SK-N-SH (cell line): ENCODE measurements around the gene KCNJ10. TPM values are rescaled to one million over a fixed set of nuclear protein-coding genes. Genes with fewer than 3 reads are reported as not detected.

Experiments used
- CTCF ChIA-PET: fragments of 300-600, 350-600 bp; formaldehyde crosslinking; extraction: SDS; loops from one replicate; lab custom pipeline; 2021; lab: Yijun Ruan, JAX
- POLR2A ChIA-PET: fragments of 350-600 bp; sonication (Branson Sonifier 250); formaldehyde crosslinking; extraction: SDS; loops from one replicate; lab custom pipeline; 2020; ENCODE audit warnings: antibody characterized with exemption, inconsistent platforms; lab: Yijun Ruan, JAX
- DNase-seq: peaks from one replicate; pipeline ENCODE4 v3.0.0; 2012
- H2AFZ ChIP-seq: fragments of 200-600 bp; sonication (generic); 2 replicates; pipeline ENCODE4 v1.8.1; 2016; ENCODE audit warnings: antibody characterized with exemption, mild to moderate bottlenecking, low read depth
- H3F3A ChIP-seq: fragments of 200-600 bp; sonication (generic); replicated peaks from 2 replicates; pipeline ENCODE3; 2016; ENCODE audit warnings: antibody characterized with exemption, mild to moderate bottlenecking; ENCODE audit not compliant: insufficient read depth
- H3K27ac ChIP-seq, 2 experiments: fragments of 200-500 bp in 1 of 2; fragments of 200-600 bp in 1 of 2; sonication (Bioruptor generic) in 1 of 2; sonication (generic), shearing (Covaris generic) in 1 of 2; 2 replicates each; pipeline versions ENCODE4 v1.5.1 to v1.6.1; 2014 to 2016; ENCODE audit warnings: low read depth in 2 of 2, inconsistent platforms in 1 of 2, low read length in 1 of 2, mild to moderate bottlenecking in 1 of 2, mixed read lengths in 1 of 2
- H3K27me3 ChIP-seq: fragments of 200-600 bp; sonication (generic), shearing (Covaris generic); 2 replicates; pipeline ENCODE4 v1.6.1; 2016; ENCODE audit warnings: mixed run types; ENCODE audit not compliant: insufficient read depth
- H3K36me3 ChIP-seq, 2 experiments: fragments of 200-500 bp in 1 of 2; fragments of 200-600 bp in 1 of 2; sonication (Bioruptor generic) in 1 of 2; sonication (generic) in 1 of 2; replicated peaks in 1 of 2; 2 replicates each; pipeline versions ENCODE3 to v1.5.1; 2014 to 2016; ENCODE audit warnings: low read length in 1 of 2, mild to moderate bottlenecking in 1 of 2; ENCODE audit not compliant: insufficient read depth in 2 of 2, control insufficient read depth in 1 of 2
- H3K4me1 ChIP-seq, 2 experiments: fragments of 200-500 bp in 1 of 2; fragments of 200-600 bp in 1 of 2; sonication (Bioruptor generic) in 1 of 2; sonication (generic), shearing (Covaris generic) in 1 of 2; 2 replicates each; pipeline versions ENCODE4 v1.5.1 to v1.6.1; 2014 to 2016; ENCODE audit warnings: low read depth in 1 of 2, low read length in 1 of 2, mixed run types in 1 of 2; ENCODE audit not compliant: insufficient read depth in 2 of 2, control insufficient read depth in 1 of 2
- H3K4me2 ChIP-seq: fragments of 200-600 bp; sonication (generic), shearing (Covaris generic); 2 replicates; pipeline ENCODE4 v1.6.1; 2017; ENCODE audit warnings: mixed run types
- H3K4me3 ChIP-seq, 2 experiments: fragments of 200-500 bp in 1 of 2; fragments of 200-600 bp in 1 of 2; sonication (Bioruptor generic) in 1 of 2; sonication (generic), shearing (Covaris generic) in 1 of 2; 2 replicates each; pipeline versions ENCODE4 v1.5.1 to v1.8.1; 2014 to 2016; ENCODE audit warnings: low read depth in 2 of 2, inconsistent platforms in 1 of 2, low read length in 1 of 2, mild to moderate bottlenecking in 1 of 2, mixed read lengths in 1 of 2, moderate library complexity in 1 of 2
- H3K79me2 ChIP-seq: fragments of 200-600 bp; sonication (generic); 2 replicates; pipeline ENCODE4 v1.8.1; 2017; ENCODE audit warnings: mild to moderate bottlenecking; ENCODE audit not compliant: insufficient read depth
- H3K9ac ChIP-seq: fragments of 200-600 bp; sonication (generic); 2 replicates; pipeline ENCODE4 v1.6.1; 2017; ENCODE audit warnings: mixed run types
- H3K9me2 ChIP-seq: fragments of 200-600 bp; sonication (generic); 2 replicates; pipeline ENCODE4 v1.6.1; 2017; ENCODE audit warnings: mixed run types
- H3K9me3 ChIP-seq: fragments of 200-600 bp; sonication (generic); 2 replicates; pipeline ENCODE4 v1.6.1; 2017; ENCODE audit warnings: mixed run types, mild to moderate bottlenecking, moderate library complexity
- H4K20me1 ChIP-seq: fragments of 200-600 bp; sonication (generic); 2 replicates; pipeline ENCODE4 v1.6.1; 2017; ENCODE audit warnings: mild to moderate bottlenecking, mixed run types; ENCODE audit not compliant: insufficient read depth
- CHD2 ChIP-seq: fragments of 150-350 bp; IDR thresholded peaks from 2 replicates; pipeline ENCODE4 v1.6.1; 2018; ENCODE audit warnings: low read length; ENCODE audit not compliant: partially characterized antibody
- ELF1 ChIP-seq: IDR thresholded peaks from 2 replicates; pipeline ENCODE4 v1.4.0; 2012
- EZH2phosphoT487 ChIP-seq: fragments of 200-600 bp; sonication (generic); IDR thresholded peaks from 2 replicates; pipeline ENCODE4 v1.6.1; 2017; ENCODE audit warnings: low read depth, mixed run types, mild to moderate bottlenecking, antibody characterized with exemption, moderate library complexity, borderline replicate concordance
- FOSL2 ChIP-seq: IDR thresholded peaks from 2 replicates; pipeline ENCODE4 v1.4.0; 2012; ENCODE audit warnings: low read depth, mild to moderate bottlenecking, moderate library complexity, borderline replicate concordance
- FOXM1 ChIP-seq: IDR thresholded peaks from 2 replicates; pipeline ENCODE4 v1.4.0; 2012; ENCODE audit warnings: low read depth, mild to moderate bottlenecking
- GABPA ChIP-seq: IDR thresholded peaks from 2 replicates; pipeline ENCODE4 v1.4.0; 2012; ENCODE audit warnings: low read depth, mild to moderate bottlenecking
- JUND ChIP-seq: IDR thresholded peaks from 2 replicates; pipeline ENCODE4 v1.4.0; 2012
- MXI1 ChIP-seq: IDR thresholded peaks from 2 replicates; pipeline ENCODE4 v1.6.1; 2012; ENCODE audit warnings: mild to moderate bottlenecking, low read depth, low read length, improper control_type of control experiment
- NFIC ChIP-seq: IDR thresholded peaks from 2 replicates; pipeline ENCODE4 v1.4.0; 2012; ENCODE audit warnings: borderline replicate concordance
- NRF1 ChIP-seq: IDR thresholded peaks from 2 replicates; pipeline ENCODE4 v1.6.1; 2012; ENCODE audit warnings: low read depth, mild to moderate bottlenecking, low read length
- RAD21 ChIP-seq: IDR thresholded peaks from 2 replicates; pipeline ENCODE4 v1.6.1; 2012; ENCODE audit warnings: mild to moderate bottlenecking, low read length
- RCOR1 ChIP-seq: fragments of 150-350 bp; IDR thresholded peaks from 2 replicates; pipeline ENCODE4 v1.6.1; 2017; ENCODE audit warnings: antibody characterized with exemption, low read length
- RFX5 ChIP-seq: IDR thresholded peaks from 2 replicates; pipeline ENCODE4 v1.6.1; 2012; ENCODE audit warnings: mild to moderate bottlenecking, improper control_type of control experiment, low read length
- RXRA ChIP-seq: IDR thresholded peaks from 2 replicates; pipeline ENCODE4 v1.4.0; 2012; ENCODE audit warnings: low read depth, mild to moderate bottlenecking, borderline replicate concordance
- TAF1 ChIP-seq: IDR thresholded peaks from 2 replicates; pipeline ENCODE4 v1.6.1; 2012; ENCODE audit warnings: low read depth, mild to moderate bottlenecking, low read length, moderate library complexity, borderline replicate concordance
- YY1 ChIP-seq: IDR thresholded peaks from 2 replicates; pipeline ENCODE4 v1.4.0; 2012; ENCODE audit warnings: low read depth, mild to moderate bottlenecking
- WGBS: methylation state at CpG from one replicate; pipeline ENCODE4 v1.1.6; 2017; ENCODE audit warnings: low lambda C conversion rate; 5-methylcytosine and 5-hydroxymethylcytosine counted together
- polyA plus RNA-seq, 3 experiments: library from polyadenylated mRNA; depleted of rRNA; stranded (reverse); fragments of >200 nt; gene quantifications; 2 replicates each; pipeline ENCODE4 v1.2.3, GENCODE V29; 2012
- TF ChIP-seq, protein P1 (sequence below): IDR thresholded peaks from 2 replicates; pipeline ENCODE4 v1.4.0; 2012; ENCODE audit warnings: low read depth
- TF ChIP-seq, protein P2 (sequence below): fragments of 200-600 bp; sonication (generic); IDR thresholded peaks from 2 replicates; pipeline ENCODE4 v1.6.1; 2017; ENCODE audit warnings: antibody characterized with exemption, mild to moderate bottlenecking, moderate library complexity
- TF ChIP-seq, protein P3 (sequence below): IDR thresholded peaks from 2 replicates; pipeline ENCODE4 v1.6.1; 2012; ENCODE audit warnings: mild to moderate bottlenecking, low read depth, low read length, moderate library complexity
- TF ChIP-seq, protein P4 (sequence below): IDR thresholded peaks from 2 replicates; pipeline ENCODE4 v1.4.0; 2012; ENCODE audit warnings: low read depth, borderline replicate concordance

Gene KCNJ10
- polyA plus RNA-seq, 1 of the 3 experiments (the other 2 are of a cell fraction): not detected

DNA sequence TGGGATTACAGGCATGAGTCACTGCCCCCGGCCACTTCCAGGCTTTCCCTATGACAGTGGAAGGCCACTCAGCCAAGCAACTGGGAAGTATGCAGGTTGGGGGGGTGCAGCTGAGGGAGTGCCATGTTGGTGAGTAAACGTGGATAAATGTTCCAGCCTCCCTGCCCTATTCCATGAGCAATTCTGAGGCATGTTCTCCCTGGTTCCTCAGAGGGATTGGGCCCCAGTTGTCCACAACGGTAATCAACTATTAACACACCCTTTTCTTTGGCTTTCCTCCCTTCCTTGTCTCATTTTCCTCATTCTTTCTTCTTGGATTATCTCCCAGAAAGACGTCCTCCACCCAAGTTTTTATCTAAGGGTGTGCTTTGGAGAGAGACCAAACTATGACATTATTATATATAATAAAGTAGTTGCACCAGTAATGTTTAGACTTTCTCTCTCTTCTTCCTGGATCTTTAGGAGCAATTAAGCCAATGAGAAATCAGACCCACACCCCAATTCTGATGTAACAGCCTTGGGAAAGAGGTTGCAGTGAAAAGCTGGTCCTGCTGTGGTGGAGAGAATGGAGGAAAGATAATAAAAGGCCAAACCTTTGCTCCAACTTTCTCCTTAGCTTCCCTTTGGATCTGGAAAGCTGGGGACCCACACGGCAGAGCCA lies 109.1 kb downstream of the KCNJ10 start:
- no peak for DNase-seq
- ChIA-PET CTCF (interaction anchor here (2.0 to 13.1 kb wide), 2 partner anchors 16 to 46 kb away, joined by 8 to 100 read pairs; partner anchors contain the start of gene IGSF9), POLR2A (no interaction called here)
- peak overlapping the region in 1 of 2 experiments; percentile 12; a peak in 1 of 4 replicates for H3K27ac ChIP-seq
- no peaks in the 10 kb centered on the region for H3K79me2 ChIP-seq
- H3K9me2 ChIP-seq: no peaks in the 10 kb centered on the region
- H3F3A ChIP-seq: no peaks in the 10 kb centered on the region
- WGBS: 11% methylated on average over 5 of the region's 5 CpGs
- H3K4me3 ChIP-seq: no peak overlapping the region; a peak in 1 of 4 replicates
- H3K4me2 ChIP-seq: no peak overlapping the region
- no peaks in the 10 kb centered on the region for H4K20me1 ChIP-seq
- no peaks in the 10 kb centered on the region for H3K9me3 ChIP-seq
- no peaks in the 10 kb centered on the region for H3K36me3 ChIP-seq
- peak overlapping the region; percentile 53 for H2AFZ ChIP-seq
- H3K4me1 ChIP-seq: no peaks in the 10 kb centered on the region
- TF ChIP-seq NFIC (no peak), CHD2 (no peak), YY1 (no peak), RXRA (no peak), GABPA (no peak), EZH2phosphoT487 (no peak), ELF1 (no peak), RFX5 (no peak)
- TF ChIP-seq, protein P1, sequence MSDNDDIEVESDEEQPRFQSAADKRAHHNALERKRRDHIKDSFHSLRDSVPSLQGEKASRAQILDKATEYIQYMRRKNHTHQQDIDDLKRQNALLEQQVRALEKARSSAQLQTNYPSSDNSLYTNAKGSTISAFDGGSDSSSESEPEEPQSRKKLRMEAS: no peak
- TF ChIP-seq, protein P2, sequence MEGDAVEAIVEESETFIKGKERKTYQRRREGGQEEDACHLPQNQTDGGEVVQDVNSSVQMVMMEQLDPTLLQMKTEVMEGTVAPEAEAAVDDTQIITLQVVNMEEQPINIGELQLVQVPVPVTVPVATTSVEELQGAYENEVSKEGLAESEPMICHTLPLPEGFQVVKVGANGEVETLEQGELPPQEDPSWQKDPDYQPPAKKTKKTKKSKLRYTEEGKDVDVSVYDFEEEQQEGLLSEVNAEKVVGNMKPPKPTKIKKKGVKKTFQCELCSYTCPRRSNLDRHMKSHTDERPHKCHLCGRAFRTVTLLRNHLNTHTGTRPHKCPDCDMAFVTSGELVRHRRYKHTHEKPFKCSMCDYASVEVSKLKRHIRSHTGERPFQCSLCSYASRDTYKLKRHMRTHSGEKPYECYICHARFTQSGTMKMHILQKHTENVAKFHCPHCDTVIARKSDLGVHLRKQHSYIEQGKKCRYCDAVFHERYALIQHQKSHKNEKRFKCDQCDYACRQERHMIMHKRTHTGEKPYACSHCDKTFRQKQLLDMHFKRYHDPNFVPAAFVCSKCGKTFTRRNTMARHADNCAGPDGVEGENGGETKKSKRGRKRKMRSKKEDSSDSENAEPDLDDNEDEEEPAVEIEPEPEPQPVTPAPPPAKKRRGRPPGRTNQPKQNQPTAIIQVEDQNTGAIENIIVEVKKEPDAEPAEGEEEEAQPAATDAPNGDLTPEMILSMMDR: no peak
- H3K9ac ChIP-seq: no peak overlapping the region
- H3K27me3 ChIP-seq: peaks cover 17% of the 10 kb centered on the region; the same call in 1 of the 2 replicates

DNA sequence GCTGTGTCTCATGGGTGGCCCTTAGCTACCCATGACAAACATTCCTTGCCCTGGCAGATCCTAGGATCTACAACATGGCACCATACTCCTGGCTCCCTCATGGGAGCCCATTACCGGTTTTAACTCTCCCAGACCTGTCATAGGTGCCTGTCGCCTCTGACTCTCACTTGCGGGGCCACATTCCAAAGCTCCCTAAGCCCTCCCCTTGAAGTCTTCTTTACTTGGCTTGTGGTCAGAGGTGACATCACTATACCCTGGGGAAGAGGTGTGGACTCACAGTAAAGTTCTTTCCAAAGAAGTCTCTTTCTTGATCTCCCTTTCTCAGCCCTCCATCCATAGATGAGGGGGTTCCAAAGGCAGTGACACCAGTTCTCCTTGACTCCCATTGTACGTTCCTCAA lies 110.5 kb downstream of the KCNJ10 start:
- no peaks in the 10 kb centered on the region for H3K79me2 ChIP-seq
- WGBS: 56% methylated on average over 4 of the region's 4 CpGs
- no peaks in the 10 kb centered on the region for H3K4me1 ChIP-seq
- no peak overlapping the region for H3K9ac ChIP-seq
- POLR2A ChIA-PET: no interaction called here
- no peak overlapping the region for H3K27ac ChIP-seq
- peaks cover 8% of the 10 kb centered on the region; the same call in 1 of the 2 replicates for H3K27me3 ChIP-seq
- CTCF ChIA-PET: interaction anchor here (2.0 to 13.1 kb wide), 2 partner anchors 14 to 47 kb away, joined by 8 to 100 read pairs; partner anchors contain the start of gene IGSF9
- no peaks in the 10 kb centered on the region for H4K20me1 ChIP-seq
- DNase-seq: no peak
- H2AFZ ChIP-seq: no peak overlapping the region
- H3F3A ChIP-seq: no peaks in the 10 kb centered on the region
- H3K9me2 ChIP-seq: no peaks in the 10 kb centered on the region
- no peak overlapping the region for H3K4me2 ChIP-seq
- H3K36me3 ChIP-seq: no peaks in the 10 kb centered on the region
- no peak overlapping the region for H3K4me3 ChIP-seq
- H3K9me3 ChIP-seq: no peaks in the 10 kb centered on the region
- TF ChIP-seq, protein P3, sequence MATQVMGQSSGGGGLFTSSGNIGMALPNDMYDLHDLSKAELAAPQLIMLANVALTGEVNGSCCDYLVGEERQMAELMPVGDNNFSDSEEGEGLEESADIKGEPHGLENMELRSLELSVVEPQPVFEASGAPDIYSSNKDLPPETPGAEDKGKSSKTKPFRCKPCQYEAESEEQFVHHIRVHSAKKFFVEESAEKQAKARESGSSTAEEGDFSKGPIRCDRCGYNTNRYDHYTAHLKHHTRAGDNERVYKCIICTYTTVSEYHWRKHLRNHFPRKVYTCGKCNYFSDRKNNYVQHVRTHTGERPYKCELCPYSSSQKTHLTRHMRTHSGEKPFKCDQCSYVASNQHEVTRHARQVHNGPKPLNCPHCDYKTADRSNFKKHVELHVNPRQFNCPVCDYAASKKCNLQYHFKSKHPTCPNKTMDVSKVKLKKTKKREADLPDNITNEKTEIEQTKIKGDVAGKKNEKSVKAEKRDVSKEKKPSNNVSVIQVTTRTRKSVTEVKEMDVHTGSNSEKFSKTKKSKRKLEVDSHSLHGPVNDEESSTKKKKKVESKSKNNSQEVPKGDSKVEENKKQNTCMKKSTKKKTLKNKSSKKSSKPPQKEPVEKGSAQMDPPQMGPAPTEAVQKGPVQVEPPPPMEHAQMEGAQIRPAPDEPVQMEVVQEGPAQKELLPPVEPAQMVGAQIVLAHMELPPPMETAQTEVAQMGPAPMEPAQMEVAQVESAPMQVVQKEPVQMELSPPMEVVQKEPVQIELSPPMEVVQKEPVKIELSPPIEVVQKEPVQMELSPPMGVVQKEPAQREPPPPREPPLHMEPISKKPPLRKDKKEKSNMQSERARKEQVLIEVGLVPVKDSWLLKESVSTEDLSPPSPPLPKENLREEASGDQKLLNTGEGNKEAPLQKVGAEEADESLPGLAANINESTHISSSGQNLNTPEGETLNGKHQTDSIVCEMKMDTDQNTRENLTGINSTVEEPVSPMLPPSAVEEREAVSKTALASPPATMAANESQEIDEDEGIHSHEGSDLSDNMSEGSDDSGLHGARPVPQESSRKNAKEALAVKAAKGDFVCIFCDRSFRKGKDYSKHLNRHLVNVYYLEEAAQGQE: no peak
- TF ChIP-seq, protein P4, sequence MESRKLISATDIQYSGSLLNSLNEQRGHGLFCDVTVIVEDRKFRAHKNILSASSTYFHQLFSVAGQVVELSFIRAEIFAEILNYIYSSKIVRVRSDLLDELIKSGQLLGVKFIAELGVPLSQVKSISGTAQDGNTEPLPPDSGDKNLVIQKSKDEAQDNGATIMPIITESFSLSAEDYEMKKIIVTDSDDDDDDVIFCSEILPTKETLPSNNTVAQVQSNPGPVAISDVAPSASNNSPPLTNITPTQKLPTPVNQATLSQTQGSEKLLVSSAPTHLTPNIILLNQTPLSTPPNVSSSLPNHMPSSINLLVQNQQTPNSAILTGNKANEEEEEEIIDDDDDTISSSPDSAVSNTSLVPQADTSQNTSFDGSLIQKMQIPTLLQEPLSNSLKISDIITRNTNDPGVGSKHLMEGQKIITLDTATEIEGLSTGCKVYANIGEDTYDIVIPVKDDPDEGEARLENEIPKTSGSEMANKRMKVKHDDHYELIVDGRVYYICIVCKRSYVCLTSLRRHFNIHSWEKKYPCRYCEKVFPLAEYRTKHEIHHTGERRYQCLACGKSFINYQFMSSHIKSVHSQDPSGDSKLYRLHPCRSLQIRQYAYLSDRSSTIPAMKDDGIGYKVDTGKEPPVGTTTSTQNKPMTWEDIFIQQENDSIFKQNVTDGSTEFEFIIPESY: no peak
- TF ChIP-seq RAD21: no peak
- TF ChIP-seq NRF1: no peak
- TF ChIP-seq YY1: no peak
- no peak for TF ChIP-seq FOXM1
- TF ChIP-seq CHD2: no peak
- TF ChIP-seq MXI1: no peak
- no peak for TF ChIP-seq TAF1
- TF ChIP-seq JUND: no peak
- no peak for TF ChIP-seq FOSL2
- TF ChIP-seq RFX5: no peak
- no peak for TF ChIP-seq NFIC
- no peak for TF ChIP-seq RCOR1
- TF ChIP-seq ELF1: no peak
